GM12874 (cell line): ENCODE results near the gene KCNMA1.

Experiments
- TF ChIP-seq, protein P1 (sequence below): IDR thresholded peaks from 2 replicates; pipeline ENCODE4 v1.5.1; 2011; ENCODE audit warnings: low read depth, mild to moderate bottlenecking, control low read depth, low read length, moderate library complexity; ENCODE audit not compliant: insufficient read depth

KCNMA1 gene

DNA sequence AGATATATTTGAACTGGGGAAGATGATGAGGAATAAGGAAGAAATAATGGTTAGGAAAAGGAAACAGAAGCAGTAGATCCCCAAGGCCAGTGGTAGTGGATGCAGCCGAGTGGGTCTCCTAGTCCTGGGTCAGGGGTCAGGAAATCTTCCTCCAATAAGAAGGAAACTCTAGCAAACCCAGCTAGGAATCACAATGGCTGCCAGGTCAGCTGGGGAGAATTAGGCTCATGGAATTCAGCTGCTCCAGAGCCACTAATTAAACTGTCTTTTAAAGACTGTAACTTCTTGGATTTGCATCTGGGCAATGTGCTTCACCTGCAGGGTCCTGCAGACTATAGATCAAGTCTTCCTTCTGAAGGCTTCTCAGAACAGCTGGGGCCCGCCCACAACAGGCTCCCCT lies 644.4 kb downstream of the KCNMA1 start:
- TF ChIP-seq, protein P1, sequence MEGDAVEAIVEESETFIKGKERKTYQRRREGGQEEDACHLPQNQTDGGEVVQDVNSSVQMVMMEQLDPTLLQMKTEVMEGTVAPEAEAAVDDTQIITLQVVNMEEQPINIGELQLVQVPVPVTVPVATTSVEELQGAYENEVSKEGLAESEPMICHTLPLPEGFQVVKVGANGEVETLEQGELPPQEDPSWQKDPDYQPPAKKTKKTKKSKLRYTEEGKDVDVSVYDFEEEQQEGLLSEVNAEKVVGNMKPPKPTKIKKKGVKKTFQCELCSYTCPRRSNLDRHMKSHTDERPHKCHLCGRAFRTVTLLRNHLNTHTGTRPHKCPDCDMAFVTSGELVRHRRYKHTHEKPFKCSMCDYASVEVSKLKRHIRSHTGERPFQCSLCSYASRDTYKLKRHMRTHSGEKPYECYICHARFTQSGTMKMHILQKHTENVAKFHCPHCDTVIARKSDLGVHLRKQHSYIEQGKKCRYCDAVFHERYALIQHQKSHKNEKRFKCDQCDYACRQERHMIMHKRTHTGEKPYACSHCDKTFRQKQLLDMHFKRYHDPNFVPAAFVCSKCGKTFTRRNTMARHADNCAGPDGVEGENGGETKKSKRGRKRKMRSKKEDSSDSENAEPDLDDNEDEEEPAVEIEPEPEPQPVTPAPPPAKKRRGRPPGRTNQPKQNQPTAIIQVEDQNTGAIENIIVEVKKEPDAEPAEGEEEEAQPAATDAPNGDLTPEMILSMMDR, result no peak

DNA sequence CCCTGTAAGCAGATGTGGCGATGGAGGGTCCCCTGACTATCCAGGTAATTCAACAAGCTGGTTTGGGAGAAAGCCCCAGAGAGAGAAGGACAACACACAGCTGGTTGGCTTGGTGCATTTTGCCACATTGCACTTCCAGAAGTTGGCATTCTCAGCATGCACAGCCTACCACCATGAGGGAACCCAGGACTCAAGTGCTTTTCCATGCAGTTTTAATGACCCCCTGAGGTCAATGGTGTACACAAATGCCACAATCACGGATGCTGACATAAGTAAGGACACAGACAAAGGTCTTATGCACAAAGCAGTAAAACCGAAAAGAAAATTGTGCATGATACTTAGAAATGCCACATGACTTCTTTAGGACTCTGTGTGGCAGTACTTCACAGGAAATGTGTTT lies 645.1 kb downstream of the KCNMA1 start:
- TF ChIP-seq, protein P1, result no peak

DNA sequence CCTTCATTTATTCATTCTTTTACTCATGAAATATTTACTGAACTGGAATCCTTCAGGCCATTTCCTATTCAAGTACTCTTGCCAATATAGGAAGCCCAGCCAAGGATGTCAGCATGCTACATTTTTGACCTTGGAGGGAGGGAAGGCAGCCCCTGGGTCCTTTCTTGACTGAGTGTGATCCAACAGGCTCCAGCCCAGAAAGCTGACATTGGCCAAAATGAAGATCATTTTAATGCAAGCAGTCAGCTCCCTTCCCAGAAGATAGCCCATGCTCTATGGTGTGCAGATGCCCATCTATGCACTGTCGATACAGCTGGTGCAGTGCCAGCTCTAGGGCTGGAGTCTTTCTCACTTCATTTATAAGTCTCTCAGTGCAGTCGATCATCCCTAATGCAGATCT lies 646.0 kb downstream of the KCNMA1 start:
- TF ChIP-seq, protein P1, result no peak

DNA sequence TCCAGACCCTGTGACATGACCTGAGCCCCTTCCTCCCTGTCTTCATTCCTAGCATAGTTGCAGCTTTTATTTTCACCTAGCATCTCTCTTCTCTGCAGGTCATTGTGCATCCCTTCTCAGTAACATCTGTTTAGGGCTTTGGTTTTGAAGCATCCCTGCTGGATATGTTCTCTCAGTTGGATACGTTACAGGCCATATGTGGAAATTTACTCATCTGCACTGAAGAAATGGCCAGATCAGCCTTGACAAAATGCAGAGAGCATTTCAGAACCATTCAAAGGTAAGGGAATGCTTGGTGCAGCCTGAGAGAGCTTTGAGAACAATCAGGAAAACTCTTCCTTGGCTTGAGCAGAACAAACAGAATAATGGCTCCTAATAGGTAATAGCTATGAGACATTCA lies 647.0 kb downstream of the KCNMA1 start:
- TF ChIP-seq, protein P1, result no peak

DNA sequence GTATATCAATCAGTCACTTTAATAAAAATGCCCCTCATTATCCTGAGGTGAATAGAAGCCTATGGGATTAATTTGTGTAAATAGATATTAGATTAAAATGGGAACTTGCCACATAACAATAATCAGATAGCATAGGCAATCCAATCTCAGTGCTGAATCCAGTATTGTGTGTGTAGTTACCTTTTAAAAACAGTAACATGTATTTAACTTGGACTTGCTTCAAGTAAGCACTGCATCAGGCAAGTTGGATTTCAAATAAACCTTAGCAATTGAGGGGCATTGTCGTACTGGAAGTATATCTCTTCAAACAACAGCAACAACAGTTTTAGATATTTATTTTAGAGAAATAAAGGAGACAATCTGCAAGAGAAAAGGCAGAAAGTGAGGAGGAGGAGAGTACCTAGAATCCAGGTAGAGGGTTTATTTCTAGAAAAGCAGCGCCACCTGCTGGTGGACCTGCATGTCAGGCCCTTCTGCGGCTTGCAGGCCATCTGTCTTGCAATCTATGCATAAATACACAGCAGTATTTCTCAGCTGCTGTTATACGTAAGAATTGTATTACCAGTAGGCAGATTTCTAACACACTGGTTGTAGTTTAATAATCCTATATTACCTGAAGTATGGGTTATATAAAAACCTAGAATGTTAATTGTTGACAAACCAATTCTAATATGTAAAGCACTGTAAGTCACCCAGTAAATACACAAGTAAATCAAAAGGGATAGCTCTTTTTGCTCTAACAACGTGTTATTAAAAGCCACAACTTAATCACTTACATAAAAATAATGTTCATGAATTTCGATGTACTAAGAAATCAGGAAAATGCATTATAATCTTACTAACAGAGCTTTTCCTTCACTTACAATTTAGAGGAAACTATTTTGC lies 652.8 kb downstream of the KCNMA1 start:
- TF ChIP-seq, protein P1, result peak; percentile 82

DNA sequence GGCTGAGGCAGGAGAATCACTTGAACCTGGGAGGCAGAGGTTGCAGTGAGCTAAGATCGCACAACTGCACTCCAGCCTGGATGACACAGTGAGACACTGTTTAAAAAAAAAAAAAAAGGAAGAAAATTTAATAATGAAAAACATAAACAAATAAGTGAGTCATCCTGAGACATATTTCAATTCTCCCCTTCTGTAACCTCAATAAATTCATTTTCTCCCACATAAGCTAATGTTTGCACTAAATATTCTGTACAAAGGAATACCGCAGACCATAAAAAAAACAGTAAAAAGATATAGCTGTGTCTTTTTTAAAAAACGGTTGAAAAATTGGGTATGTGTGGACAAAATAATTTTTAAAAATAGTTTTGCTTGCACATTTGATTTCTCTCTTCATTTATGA lies 654.0 kb downstream of the KCNMA1 start:
- TF ChIP-seq, protein P1, result no peak

DNA sequence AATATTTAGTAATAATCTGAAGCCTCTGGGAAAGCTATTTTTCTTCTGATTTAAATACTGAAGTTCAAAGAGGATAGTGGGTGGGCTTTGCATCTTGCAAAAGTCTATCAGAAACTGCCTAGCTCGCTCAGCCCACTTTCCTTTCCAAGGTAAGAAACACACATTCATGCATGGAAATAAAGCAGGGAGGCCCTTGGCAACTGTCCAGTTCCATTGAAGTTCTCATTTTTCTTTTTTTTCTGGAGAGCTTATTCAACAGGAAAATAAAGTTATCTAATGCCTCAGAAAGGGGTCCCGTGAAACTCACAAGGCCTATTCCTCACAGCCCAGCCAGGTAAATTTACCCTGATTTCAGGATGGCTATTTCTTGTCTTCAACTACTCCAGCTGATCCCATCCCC lies 654.9 kb downstream of the KCNMA1 start:
- TF ChIP-seq, protein P1, result no peak
